GF-D8 (cell line): Measurements from ENCODE around the gene VGF.
"Not testable (repeated sequence)": the region's sequence is repeated elsewhere in the genome, so short reads cannot be mapped to it uniquely, and the experiment has no call there.

Experiments used
- DNase-seq: peaks from one replicate; lab custom pipeline; 2025; lab: John Stamatoyannopoulos, UW

The VGF gene

DNA sequence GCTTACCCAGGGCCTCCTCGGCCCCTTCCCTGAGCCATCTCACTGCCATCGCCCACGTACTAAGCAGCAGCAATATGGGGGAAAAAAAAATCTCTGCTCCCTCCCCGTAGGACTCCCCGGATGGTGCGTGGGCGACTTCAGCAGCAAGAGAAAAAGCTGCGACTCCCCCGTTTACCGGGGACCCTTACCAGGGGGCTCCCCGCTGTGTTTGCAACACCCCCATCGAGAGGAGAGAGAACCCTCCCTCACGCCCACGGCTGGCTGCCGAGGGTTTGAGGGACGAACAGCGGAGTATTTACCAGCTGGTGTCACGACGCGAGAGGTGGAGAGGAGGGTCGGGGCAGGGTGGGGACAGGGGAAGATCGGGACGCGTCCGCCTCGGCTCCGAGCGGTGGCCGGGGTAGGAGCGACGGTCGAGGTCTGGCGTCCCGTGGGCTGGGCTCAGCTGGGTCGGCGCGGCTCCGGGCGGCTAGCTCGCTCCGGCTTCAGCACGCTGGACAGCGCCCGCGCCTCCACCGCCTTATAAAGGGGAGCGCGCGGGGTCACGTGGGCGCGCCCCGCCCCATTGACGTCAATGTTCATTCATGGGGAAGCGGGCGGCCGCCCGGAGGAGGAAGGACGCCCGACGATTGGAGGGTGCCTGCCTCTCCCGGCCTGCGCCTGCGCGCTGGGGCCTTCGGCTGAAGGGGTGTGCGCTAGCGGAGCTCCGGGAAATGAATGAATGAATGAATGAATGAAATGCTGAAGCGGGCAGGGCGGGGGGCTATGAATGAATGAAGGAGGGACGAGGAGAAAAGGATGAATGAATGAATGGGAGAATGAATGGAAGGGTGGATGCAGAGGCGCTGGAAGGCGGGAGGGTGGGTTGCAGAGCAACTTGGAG lies at the start of gene VGF:
VGF (minus strand) TSS at position 495 of the 883 bp plus-strand sequence. CDS start 726 bp downstream, outside the sequence.
- DNase-seq = no peak

DNA sequence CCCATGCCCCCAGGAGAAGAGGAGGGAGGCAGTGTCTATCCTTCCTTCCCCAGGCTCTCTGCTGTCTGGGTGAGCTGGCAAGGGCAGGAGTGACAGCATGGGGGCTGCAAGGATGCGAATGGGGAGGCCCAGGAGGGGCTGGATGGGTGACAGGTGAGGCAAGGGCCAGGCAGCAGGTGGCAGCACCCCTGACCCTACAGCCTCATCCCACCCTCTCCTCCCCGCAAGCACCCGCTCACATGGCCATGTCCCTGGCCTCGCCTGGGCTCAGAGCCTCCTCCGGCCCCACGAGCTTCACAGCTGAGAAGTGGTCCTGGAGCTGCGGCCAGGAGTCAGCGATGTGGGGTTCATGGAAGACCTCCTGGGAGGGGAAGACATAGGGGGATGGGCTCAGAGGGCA lies 46.6 kb upstream of the VGF start:
- DNase-seq = no peak

DNA sequence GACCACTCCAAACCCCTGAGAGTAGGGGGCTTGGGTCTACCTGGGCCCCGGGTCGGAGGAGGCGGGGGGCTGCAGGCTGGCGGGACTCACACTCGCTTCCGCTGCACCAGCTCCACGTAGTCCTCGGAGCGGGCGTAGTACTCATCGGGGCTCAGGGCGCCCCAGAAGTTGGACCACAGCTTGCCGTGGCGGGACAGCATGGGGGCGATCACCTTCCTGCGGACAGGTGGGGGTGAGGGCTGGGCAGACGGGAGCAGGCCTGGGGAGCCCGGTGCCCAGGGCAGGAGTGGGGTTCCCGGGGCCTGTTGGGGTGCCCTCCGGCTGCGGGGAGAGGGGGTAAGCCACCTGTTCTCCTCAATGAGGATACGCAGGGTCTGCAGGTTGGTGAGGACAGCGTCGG lies 46.1 kb upstream of the VGF start:
- DNase-seq = no peak

DNA sequence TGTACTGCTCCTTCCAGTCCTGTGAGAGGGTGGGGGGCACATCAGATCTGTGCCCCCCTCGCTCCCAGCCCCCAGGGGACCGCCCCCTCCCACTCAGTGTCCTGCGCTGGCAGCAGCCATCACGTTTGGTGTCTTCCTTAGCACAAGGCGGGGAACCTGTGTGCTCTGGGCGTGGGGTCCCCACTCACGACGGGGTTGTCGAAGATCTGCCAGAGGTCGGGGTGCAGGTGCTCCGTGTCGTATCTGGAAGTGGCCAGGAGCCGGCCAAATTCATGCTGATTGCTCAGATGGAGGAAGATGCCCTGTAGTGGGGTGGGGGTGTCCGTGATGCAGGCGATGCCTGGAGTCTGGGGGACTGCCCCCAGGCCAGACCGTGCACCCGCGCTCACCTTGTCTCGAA lies 44.8 kb upstream of the VGF start:
- no peak for DNase-seq

DNA sequence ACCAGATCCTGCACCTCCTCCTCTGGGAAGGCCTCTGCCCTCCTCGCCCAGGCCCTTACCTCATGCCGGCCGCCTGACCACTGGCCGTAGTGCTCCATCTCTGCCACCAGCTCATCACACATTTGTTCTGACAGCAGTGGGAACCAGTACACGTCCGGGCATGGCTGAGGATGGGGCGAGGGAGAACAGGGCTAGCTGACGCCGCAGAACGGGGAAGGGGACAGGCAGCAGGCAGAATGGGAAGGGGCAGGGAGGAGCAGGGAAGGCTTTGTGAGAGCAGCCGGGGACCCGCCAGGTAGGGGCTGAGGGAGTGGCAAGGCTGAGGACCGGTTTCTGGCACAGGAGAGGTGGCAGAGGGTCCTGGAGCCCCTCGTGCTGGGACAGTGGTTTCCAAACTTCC lies 43.4 kb upstream of the VGF start:
- no peak for DNase-seq

DNA sequence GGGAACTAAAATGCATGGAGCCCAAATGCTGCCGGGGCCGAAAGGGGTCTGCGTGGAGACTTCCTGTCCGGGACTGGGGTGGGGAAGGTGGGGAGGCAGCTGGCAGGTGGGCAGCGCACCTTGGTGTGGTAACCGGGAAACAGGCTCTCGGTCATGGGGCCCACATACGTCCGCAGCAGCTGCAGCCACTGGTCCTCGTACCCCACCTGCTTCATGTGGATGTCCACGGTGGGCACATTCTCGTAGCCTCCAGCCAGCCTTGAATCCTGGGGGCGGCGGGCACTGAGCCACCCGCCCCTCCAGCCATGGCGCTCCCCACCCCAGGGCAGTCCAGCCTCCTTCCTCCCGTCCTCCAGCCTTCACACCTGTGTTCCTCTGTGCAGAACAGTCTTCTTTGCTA lies 42.1 kb upstream of the VGF start:
- no peak for DNase-seq

DNA sequence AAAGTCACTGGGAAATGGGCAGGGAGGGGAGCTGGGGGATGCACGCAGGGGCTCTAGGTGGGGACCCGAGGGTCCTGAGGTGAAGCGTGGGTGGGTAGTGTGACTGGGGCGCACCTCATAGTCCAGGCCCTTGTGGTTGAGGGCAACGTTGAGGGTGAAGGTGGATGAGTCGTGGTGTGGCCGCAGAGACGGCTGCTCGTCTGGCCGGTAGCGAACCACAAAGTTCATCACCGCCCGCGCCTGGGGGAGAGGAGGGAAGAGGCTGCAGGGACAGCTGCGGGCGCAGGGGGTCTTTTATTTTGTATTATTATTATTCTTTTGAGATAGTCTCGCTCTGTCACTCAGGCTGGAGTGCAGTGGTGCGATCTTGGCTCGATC lies 41.3 kb upstream of the VGF start:
- DNase-seq = no peak

DNA sequence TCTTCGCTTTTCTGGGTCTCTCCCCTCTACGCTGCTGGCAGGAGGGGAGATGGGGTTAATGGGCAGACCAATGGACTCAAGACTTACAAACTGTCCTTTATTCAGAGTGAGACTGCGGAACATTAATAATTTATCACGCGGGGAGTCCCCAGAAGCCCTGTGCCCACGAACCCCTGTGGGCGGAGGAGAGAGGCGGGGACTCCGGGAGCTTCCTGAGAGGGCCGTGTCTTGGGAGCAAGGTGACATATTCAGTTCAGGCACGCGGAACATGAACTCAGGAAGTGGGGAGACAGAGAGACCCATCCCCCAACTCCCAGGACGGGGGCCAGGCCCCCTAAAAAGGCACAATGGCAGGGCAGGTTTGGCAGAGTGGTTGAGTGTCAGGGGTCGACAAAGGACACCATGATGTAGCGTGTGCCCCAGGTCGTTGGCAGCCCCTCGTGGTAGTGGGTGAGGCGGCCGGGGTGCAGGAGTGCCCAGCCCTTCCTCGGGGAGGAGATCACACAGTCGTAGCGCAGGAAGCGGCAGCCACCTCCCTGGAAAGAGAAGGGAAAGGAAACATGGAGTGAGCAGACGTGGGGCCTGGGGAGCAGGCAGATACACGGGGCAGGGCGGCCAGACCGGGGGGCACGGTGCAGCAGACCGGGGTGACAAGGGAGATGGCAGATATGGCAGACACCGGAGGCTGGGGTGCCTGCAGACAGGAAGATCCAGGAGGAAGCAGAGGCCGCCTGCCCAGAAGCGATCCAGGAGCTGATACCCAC lies 40.7 kb upstream of the VGF start:
- DNase-seq = no peak

DNA sequence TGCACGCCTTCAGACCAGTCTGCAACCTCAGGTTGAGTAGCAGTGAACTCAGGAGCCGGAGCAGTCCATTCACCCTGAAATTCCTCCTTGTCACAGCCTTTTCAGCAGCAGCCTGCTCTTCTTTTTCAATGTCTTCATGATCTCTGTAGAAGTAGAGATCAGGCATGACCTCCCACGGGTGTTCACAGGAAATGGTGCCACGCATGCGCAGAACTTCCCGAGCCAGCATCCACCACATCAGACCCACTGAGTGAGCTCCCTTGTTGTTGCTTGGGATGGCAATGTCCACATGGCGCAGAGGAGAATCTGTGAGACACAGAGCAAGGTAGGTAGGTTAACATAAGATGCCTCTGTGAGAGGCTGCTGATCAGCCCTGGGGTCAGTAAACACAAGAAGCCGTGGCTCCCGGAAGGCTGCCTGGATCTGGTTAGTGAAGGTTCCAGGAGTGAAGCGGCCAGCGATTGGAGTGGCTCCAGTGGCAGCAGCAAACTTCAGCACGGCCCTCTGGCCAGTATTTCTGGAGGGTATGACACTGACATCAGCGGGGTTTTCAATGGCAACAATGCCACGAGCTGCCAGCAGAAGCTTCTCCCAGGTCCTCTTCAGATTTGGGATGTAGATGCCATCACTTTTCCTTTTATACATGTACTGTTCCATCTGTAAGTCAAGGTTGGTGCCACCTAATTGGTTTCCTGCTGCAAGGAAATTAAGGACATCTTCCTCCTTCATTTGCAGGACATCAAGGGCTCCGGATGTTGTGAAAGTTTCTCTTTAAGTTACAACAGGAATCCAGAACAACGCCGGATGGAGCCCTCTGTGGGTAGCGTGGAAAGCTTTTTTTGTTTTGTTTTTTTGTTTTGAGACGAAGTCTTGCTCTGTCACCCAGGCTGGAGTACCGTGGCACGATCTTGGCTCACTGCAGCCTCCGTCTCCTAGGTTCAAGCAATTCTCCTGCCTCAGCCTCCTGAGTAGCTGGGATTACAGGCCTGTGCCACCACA lies 38.7 kb upstream of the VGF start:
- peak; percentile 62 for DNase-seq

DNA sequence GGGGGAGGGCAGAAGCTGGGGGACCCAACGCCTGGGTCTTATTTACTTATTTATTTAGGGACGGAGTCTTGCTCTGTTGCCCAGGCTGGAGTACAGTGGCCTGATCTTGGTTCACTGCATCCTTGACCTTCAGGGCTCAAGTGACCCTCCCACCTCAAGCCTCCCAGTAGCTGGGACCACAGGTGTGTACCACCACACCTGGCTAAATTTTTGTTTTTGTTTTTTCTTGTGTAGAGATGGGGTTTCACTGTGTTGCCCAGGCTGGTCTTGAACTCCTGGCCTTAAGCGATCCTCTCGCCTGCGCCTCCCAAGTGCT lies 37.2 kb upstream of the VGF start:
- no peak for DNase-seq

DNA sequence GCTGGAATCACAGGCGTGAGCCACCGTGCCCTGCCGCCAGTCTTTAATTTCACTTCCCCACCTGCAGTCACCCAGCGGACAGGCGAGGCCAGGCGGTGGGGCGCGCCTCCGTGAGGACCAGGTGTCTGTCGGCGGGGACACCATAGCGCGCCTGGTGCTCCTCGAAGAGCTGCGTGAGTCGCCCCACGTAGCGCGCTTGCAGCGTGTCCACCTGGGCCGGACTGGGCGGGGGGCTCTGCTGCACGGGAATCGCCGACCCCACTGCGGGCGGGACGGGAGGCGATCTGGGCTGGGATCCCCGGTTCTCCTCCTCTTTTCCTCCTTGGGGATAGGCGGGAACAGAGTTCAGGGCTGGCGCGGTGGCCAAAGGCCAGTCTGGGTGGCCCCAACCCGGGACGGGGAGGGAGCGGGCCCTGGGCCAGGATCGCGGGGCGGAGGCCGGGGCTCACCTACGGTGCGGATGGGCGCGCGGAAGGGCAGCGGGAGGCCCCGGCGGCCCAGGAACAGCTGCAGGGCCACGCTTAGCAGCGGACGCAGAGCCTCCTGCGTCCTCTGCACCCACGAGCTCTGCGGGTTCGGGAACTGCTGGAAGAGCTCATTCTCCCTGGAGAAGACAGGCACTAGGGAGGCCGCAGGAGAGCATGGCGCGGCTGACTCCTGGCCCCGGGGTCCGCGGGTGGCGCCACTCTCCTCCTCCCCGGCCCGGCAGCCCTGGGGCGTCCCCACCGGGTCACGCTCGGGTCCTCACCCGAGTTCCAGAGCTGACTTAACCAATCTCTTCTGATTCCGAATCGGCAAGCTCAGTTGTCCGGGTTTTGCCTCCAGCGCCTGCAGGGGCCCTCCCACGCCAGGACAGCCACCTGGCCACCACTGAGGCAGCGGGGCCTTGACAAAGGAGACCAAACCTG lies 36.6 kb upstream of the VGF start:
- no peak for DNase-seq

DNA sequence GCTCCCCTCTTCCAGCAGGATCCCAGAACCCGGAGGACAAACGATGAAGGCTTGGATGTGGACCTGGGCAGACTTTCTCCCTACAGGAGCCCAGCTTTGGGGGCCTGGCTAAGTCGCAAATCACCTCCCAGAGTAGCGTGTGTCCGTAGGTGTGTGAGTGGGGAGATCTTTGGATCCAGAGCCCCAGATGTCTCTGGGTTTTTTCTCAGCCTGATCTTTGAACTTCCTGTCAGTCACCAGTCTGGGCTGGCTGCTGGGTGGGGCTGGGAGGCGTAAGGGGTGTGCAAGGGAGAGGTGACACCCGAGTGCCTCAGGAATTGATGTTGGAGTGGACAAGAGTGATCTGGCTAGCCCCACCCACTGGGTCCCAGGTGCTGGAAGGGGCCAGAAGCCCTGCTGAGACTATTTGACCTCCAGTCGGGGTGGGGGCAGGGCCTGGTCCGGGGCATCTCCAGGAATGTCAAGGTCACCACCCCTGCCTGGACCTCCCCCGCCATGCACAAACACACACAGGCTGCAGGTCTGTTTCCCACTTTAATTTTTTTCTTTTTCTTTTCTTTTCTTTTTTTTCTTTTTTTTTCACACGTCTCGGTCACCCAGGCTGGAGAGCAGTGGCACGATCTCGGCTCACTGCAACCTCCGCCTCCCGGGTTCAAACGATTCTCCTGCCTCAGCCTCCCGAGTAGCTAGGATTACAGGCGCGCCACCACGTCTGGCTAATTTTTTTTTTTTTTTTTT lies 35.7 kb upstream of the VGF start, which contains the start of gene MOGAT3:
MOGAT3 (minus strand) TSS at position 175 of the 738 bp plus-strand sequence. CDS start 182 bp downstream, outside the sequence.
- DNase-seq = no peak

DNA sequence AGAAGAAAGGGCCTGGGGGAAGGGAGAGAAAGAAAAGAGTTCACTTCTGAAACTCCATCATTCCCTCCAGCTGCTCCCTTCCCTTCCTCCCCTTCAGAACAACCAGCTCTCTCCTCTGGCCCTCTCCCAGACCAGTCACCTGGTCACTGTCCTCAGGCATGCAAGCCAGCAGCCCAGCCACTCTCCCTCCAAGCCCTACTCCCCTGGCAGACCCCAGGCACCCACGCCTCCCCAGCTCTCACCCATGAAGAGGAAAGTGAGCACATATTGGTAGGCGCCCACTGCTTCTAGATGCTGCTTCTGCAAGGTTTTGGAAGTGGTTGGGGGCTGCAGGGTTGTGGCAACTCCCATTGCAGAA lies 35.1 kb upstream of the VGF start:
- no peak for DNase-seq

DNA sequence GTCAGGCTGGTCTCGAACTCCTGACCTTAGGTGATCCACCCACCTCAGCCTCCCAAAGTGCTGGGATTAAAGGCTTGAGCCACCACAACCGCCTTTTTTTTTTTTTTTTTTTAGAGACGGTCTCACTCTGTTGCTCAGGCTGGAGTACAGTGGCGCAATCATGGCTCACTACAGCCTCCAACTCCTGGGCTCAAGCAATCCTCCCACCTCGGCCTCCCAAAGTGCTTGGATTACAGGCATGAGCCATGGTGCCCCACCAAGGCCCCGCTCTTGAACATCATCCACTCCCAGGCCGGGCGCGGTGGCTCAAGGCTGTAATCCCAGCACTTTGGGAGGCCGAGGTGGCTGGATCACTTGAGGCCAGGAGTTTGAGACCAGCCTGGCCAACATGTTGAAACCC lies 34.2 kb upstream of the VGF start:
- DNase-seq = not testable (repeated sequence)

DNA sequence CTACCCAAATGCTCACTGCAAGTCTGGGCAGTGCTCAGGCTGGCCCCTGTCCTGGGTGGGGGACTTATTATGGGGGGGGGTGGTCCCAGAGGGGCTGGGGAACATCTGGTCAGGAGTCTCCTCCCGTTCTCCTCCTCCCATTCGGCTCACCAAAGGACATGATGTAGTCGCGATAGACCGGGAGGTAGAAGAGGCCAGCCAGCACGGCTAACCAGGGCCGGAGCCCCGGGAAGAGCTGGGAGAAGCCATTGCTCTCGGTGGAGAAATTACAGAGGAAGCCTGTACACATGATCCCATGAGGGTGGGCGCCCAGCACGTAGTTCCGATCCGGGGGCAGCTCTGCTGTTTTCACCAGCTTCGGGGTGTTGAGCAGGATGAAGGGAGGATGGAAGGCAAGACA lies 33.1 kb upstream of the VGF start:
- no peak for DNase-seq

DNA sequence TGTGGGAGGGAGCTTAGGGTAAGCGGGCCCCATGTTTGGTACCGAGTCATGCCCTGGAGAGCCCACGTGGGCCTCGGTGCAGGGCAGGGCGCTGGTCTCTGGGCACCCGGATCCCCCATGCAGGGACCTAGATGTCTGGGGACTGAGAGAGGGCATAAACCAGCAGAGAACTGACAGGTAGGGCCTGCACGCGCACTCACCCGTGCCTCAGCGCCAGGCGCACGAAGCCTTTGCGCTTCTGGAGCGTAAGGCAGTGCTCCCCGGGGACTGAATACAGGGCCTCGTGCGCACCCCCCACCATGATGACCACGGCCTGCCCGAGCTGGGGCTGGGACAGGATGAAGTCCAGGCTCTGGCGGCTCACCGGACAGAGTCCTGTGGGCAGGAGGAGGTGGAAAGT lies 32.6 kb upstream of the VGF start:
- DNase-seq = no peak

DNA sequence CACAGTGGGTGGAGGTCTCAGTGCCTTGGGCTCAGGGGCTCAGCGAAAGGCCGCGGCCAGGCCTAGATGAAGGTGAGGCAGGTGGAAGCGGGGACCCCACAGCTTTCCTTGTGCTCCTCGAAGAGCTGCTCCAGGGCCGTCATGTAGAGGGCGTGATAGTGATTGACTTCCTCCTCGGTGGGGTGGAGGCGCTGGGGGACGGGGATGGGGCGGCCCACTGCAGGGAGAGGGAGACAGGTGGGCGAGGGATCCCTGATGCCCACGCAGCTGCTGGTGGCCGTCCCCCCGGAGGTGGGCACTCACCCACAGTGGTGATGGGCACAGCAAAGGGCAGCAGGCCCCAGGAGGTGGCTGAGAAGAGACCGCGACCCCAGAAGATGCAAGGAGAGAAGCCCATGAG lies 30.5 kb upstream of the VGF start:
- no peak for DNase-seq

DNA sequence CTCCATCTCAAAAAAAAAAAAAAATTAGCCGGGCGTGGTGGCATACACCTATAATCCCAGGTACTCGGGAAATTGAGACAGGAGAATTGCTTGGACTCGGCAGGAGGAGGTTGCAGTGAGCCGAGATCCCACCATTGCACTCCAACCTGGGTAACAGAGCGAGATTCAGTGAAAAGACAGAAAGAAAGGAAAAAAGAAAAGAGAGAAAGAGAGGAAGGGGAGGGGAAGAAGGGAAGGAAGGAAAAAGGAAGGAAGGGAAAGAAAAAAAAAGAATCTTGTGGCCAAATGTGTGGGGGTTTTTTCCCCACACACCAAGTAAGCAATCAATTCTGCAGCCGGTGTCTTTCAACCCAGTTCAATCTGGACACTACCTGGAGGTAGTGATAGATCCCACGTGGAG lies 23.7 kb upstream of the VGF start:
- DNase-seq = no peak

DNA sequence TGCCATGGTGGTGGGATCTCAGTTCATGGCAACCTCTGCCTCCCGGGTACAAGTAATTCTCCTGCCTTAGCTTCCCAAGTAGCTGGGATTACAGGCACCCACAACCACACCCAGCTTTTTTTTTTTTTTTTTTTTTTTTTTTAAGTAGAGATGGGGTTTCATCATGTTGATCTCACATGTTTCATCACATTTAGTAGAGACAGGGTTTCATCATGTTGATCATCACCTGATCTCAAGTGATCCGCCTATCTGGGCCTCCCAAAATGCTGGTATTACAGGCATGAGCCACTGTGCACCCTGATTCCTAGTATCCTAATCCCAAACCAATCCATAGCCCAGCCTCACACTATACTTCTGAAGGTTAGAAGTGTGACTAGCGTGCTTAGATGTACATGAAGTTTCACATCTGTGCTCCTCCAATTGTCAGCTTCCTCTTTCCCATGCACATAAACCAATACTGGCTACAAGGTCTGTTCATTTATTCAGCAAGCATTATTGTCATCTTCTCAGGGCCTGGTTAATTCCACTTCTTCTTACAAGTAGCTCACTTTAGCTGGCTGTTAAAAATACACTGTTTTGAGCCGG lies 21.6 kb upstream of the VGF start:
- DNase-seq = no peak

DNA sequence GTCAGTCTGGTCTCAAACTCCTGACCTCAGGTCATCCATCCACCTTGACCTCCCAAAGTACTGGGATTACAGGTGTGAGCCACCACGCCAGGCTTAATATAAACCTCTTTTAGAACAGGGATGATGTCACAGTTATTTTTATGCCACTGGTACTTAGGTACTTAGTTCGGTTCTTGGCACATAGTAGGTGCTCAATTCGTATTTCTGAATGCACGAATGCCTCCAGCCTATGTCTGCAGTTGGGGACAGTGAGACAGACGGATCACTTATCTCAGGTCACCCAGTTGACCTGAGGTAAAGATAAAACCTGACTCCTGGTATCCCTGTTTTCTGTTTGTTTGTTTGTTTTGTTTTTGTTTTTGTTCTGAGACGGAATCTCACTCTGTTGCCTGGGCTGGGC lies 20.8 kb upstream of the VGF start:
- DNase-seq = no peak
